GM19452 (cell line): ENCODE results near the gene MIF.
"Not testable (repeated sequence)": the region's sequence is repeated elsewhere in the genome, so short reads cannot be mapped to it uniquely, and the experiment has no call there.

ENCODE experiments used
- ATAC-seq: cut with Tn5 transposase; IDR thresholded peaks from one replicate; pipeline ENCODE4 v1.9.1; 2021; ENCODE audit not compliant: unreplicated experiment

The MIF gene

GRCh38 chr22:23938328-23939016 is 44.3 kb downstream of the MIF start:
- no peak for ATAC-seq

- no peak for ATAC-seq
These were observed 44.8 kb downstream of the MIF start for GRCh38 chr22:23939017-23939357.

- ATAC-seq, result not testable (repeated sequence)
These were observed 46.0 kb downstream of the MIF start for GRCh38 chr22:23940166-23940565.
